Activated CD8-positive, alpha-beta memory T cell treated with anti-CD3 and anti-CD28 coated beads, Interleukin-2, amount 50 U/mL, for 24 hours (primary cell): ENCODE measurements around the gene BRF1.
"Not testable (repeated sequence)": the region's sequence is repeated elsewhere in the genome, so short reads cannot be mapped to it uniquely, and the experiment has no call there.

ENCODE experiments used
- DNase-seq: peaks from one replicate; pipeline ENCODE4 v3.0.0-alpha.2; 2020; ENCODE audit errors: extremely low read depth

BRF1 gene

DNA sequence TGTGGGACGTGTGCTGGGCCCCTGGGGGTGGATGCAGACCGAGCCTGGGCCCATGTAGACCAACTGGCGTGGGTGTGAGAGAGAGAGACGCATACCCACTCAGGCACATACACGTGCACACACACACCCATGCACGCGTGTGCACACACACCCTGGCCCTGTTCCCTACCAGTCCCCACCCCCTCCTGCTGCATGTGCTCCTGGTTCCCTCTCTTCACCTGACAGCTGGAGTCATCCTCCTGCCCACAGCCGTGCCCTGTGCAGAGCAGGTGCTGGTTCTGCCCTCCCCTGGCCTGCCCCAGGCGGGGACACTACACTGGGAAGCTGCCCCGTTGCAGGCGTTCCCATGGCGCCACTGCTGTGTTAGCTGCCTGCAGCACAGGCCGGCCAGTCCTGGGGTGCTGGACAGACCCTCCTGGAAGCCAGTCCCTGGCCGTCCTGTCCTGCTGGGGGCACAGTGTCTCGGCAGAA is 32.3 kb upstream of the BRF1 start:
- DNase-seq, result no peak

DNA sequence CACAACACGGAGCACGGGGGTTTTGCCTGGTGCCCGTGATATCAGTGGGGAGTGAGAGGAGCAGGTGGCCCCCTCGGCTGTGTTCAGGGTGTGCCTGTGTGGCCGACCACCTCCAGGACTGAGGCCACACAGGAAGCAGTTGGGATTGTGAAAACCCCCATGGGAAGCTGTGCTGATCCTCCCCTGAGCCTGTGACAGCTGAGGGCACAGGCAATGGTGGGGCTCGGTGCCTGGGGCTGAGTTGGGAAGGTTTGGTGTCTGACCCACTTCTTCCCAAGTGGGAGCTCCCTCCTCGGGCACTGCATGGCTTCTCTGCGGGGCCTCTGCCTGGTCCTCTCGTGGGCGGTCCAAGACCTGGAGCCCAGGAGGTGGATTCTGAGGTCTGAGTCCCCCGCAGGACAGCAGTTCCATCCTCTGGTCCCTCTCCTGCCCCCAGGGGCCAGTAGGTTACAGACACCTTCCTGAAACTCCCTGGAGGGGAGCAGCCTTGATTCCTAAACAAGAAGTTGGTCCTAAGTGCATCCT is 31.6 kb upstream of the BRF1 start:
- DNase-seq, result no peak

DNA sequence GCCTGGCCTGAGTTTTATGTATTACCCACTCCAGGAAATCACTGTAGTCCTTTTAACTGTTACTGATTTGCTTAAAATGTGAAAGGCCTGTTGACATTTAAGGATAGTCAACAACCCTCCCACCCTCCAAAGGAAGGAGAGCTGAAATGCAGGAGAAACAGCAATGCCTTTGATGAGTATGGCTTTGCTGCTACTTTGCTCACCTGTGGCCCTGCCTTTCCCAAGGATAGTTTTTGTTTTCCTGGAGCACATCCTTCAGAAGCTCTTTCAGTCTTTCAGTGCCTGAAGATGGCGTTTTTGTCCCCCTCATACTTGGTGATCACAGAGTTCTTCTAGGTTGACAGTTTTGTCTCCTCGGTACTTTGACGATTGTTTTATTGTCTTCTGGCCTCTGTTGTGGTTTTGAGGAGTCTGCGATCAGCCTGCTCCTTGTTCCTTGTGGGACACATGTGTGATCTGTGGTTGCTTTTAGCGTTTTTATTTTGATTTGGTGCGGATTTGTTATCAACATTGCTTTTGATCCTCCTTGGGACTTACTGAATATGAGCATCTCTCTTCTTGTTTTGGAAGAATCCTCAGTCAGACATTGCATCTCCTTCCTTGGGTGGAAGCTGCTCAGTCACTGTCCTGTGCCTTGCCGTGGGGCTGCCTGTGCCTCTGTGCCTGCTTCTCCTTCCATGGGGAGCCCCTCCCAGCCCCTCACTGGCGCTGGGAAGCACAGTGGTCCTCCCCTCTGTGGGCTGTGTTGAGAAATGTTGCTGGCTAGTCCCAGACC is 31.0 kb upstream of the BRF1 start:
- DNase-seq, result no peak

DNA sequence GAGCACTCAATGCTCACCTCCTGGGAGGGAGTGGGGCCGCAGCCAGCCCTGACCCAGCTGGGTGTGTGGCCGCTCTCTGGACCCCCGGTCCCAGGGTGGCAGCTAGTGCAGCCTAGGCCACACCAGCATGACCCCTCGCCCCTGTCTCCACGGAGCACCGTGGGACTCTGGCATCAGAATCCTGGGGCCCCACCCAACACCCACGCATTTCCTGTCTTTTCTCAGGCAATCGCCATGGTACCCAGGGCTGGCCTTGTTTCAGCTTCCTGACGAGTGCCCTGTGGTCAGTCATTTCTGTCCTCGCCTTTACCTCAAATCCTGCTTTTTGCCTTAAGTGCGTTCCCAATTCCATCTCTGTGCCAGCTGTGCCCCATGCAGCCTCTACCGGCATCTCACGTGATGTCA is 29.7 kb upstream of the BRF1 start:
- no peak for DNase-seq

DNA sequence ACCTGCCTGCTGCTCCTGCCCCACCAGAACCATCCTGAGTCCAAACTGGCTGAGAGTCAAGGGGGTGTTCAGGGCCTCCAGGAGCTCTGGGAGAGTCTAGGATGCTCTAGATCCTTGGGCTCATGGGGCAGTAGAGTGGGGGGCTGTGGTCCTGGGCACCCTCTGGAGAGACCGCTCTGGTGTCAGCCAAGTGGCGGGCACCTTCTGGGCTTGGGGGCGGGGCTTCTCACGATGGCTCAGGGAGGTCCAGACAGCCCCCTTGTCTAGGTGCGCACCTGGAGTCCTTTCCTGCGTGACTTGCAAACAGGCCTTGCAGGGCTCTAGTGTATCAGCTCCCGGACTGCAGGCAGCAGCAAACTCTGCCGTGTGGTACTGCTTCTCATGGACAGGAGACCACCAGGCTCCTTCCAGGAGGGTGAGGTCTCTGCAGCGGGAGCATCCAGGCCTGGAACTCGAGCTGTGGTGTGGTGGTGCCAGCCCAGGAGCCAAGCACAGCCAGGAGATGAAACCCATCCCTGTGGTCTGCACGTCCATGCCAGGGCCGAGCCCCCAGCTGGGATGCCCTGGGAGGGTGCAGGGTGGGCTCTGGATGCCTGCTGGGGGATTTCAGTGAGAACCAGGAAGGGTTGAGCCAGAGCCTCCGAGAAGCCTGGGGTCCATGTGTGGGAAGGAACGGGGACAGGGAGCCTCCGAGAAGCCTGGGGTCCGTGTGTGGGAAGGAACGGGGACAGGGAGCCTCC is 28.8 kb upstream of the BRF1 start:
- no peak for DNase-seq

DNA sequence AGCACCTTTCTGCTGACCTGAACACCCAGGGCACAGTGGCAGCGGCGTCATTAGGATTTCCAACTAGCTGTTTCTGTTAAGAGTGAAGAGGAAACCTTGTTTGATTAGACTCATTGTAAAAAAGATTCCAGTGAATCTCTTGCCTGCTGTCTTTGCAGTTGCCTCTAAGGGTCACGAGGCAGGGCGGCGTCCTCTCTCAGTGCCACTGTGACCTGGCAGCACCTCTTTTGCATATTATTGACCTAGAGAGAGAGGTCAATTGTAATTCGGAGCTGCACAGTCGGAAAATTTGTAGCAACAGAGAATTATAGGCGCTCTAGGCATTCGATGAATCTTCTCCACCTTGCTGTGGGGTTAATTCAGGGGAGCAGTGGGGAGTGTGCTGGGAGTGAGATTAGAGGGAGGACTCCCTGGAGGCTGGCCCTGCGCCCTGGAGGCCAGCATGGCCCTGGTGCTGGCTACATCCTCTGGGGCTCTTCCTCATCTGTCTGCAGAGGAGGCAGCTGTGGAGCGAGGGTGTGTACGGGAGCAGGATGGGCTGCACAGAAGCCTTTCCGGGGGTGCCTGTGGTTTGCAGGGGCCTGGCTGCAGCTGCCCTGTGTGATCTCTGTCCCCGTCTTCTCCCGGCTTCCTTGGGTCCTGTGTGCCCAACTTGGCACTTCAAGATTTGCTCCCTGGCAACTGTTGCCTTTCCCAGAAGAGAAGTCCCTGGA is 28.0 kb upstream of the BRF1 start:
- DNase-seq, result no peak

DNA sequence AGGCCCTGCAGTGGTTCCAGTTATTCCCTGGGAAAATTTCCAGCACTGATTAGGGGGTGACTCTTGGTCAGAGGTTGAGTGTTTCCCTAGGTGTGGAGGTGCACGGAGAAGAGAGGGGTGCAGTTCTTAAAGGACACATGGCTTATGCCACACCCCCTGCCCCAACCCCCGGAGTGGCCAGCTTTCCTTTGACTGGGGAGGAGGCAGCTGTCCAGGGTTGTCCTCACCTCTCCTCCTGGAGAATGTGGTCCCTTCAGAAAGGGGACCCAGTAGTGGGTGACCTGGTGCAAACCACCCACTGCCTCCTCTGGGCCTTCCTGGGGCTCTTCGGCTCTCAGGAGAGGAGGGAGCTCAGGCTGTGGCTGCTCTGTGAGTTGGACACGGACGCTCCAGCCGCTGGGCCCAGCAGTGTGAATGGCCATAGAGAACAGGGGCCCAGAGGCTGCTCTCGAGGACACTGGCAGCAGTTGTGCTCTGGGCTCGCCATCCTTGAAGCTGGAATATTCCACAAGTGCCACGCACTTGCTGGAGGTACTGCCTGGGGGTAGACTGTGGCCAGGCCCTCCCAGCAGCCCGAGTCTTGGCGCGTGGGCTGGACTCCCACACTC is 27.4 kb upstream of the BRF1 start:
- DNase-seq, result no peak

DNA sequence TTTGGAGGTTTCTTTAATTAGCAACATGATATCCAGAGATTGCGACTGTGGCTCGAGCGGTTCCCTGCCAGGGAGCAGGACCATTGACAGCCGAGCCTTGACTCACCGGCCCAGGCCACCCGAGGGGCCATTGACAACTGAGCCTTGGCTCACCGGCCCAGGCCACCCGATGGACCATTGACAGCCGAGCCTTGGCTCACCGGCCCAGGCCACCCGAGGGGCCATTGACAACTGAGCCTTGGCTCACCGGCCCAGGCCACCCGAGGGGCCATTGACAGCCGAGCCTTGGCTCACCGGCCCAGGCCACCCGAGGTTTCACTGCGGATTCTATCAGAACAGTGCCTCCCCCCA is 26.9 kb upstream of the BRF1 start:
- DNase-seq, result not testable (repeated sequence)

DNA sequence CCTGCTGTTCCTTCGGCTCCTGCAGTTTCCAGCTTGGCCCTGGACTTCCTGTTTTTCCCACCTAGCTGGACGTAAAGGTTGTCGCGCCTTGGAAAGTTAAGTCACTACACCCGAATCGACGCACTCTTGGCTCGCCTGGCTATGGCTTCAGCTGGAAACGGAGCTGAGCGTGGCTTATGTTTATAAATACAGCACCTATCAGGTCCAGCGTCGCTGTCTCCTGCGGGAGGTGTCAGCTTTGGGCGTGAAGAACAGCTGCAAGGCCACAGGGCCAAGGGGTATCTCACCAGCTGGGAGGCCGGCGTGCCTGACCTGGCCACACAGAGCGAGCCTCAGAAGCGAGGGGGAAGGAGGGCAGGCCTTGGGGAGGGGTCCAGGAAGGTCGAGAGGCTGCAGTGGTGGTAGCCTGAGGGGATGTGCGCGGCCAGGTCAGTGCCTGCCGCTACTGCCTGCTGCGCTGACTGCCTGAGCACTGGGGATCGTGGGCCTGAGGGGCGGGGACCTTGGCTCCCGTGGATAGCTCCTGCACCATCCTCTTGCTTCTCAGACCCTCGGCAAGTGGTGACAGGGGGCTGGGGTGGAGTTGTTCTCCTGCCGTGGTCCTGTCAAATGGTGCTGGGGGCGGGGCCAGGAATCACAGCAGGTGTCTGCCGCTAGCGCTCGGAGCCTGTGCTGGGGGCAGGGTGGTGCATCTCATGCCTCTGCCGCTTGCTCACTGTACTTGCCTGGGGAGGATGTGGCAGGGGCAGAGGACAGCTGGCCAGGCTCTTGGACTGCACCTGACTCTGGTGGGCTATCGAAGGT is 26.3 kb upstream of the BRF1 start:
- DNase-seq, result no peak

DNA sequence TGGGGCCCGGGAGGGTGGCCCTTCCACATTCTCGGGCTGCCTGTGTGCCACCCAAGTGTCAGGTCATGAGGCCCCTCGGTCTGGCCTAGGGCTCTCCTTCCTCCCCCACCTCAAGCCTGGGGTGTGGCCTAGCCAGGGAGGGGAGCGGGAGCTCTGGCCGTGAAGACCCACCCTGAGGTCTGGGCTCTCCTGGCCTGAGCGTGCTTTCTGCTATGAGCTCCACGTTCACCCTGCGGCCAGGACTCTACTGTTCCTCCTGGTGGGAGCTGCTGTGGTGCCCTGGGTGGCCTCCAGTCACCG is 25.7 kb upstream of the BRF1 start:
- DNase-seq, result no peak

DNA sequence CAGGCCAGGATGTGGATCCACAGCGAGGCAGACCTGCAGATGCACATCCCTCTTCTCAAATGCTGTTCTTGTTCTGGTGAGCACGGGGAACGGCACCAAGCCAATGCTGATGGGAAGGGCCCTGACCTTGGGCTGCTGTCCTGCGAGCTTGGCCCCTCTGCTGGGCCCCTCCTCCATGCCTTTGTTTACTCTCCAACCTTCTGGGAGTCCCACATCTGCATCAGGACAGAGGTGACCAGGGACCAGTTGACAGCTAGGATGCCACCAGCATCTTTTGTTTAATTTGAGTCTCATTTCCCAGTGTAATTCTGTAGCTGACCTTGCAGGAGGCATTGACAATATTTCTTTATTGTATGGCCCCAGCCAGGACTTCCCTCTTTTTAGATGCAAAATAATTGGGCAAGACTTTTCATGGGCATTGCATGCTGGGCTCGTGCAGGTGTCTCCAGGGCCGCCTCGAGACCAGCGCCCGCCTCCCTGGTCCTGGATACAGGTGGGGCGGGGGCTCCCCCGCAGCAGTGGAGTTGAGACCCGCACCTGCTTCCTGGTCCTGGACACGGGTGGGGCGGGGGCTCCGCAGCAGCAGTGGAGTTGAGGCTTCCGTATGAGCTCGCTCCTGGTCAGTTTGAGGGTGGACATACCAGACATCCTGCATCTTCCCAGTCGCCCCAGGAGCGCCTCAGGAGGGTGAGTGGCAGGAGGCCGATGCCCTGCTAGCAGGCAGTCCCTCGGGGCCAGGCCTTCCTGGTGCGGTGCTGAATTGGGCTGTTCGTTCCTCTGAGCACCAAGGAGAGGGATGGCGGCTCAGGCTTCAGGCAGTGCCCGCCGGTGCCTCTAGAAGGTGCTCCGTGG is 25.1 kb upstream of the BRF1 start:
- DNase-seq, result no peak

DNA sequence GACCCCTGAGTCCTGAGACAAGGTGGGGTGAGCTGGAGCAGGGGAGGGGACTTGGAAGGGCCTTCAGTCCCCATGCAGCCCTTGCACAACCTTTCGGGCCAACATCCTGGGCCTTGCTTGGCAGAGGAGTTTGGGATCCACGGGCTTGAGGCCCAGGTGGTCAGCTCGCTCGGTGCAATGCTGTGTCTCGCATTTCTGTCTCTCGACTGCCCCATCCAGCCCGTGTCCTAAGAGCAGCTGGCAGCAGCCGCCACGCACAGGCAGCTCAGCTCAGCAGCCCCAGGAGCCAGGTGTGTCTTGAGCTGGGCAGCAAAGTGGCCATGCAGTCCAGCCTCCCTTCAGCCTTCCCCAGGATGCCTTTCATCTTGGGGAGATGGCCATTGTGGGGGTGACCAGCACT is 24.5 kb upstream of the BRF1 start:
- DNase-seq, result no peak

DNA sequence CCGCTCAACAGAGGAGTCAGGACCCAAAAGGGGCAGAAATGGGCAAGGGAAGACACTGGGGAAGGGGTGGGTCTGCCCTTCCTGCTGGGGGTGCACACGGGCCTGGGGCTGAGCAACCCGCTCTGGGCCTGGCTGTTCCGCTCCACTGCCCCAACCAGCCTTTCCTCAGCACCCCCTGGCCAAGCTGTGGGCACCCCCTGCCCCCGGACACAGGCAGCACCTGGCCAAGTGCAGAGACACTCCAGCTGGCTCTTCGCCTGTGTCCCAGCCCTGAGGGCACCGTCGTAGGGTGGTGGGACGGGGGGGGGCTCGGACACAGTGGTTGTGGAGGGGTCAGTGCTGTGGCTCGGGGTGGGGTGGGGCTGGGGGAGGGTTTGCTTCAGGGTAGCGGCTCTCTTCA is 24.1 kb upstream of the BRF1 start:
- DNase-seq, result no peak

DNA sequence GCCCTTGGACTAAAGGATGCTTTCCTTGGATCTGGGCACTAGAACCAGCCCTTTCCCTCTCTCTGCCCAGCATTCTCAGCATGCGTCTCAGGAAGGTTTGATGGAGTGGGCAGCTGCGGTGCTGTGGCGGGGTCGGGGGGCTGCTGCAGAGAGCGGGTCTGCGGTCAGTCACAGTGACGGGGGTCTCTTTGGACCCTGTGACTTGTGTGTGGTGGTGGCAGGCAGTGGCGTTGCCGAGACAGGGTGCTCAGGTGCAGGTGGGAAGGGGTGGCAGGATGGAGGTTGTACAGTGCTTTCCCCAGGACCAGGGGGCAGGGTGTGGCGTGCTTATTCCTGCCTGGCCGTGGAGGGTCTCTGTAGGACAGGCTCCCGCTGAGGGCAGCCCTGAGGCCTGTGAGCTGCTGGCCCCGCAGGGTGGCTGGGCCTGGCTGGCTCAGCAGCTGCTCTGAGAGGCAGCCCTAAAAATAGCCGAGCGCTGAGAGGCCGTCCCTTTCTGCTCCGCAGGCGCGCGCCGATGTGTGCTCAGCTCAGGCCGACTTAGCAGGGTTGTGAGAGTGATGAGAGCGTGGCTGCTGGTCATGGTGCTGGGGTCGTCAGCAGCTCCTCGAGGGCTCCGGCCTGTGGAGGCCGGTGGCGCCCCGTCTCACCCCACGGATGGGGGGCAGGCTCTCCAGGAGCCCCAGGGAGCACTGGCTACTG is 23.4 kb upstream of the BRF1 start:
- no peak for DNase-seq

DNA sequence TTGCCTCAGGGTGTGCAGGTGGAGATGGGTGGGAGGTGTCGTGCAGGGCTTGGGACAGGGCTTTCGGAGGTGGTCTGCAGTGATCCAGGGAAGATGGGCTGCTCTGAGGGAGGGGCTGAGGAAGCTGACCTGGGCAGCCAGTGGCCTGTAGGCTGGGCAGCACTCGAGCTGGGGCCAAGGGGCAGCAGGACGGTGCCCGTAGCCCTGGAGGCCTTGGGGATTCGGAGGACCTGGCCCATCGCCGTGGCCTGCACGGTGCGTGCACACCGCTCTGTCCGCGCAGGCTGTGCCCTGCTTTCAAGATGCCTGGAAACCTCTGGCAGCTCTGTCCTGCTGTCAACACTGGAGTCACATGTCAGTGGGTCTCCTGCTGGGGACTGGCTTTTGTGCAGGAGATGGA is 22.9 kb upstream of the BRF1 start:
- no peak for DNase-seq

DNA sequence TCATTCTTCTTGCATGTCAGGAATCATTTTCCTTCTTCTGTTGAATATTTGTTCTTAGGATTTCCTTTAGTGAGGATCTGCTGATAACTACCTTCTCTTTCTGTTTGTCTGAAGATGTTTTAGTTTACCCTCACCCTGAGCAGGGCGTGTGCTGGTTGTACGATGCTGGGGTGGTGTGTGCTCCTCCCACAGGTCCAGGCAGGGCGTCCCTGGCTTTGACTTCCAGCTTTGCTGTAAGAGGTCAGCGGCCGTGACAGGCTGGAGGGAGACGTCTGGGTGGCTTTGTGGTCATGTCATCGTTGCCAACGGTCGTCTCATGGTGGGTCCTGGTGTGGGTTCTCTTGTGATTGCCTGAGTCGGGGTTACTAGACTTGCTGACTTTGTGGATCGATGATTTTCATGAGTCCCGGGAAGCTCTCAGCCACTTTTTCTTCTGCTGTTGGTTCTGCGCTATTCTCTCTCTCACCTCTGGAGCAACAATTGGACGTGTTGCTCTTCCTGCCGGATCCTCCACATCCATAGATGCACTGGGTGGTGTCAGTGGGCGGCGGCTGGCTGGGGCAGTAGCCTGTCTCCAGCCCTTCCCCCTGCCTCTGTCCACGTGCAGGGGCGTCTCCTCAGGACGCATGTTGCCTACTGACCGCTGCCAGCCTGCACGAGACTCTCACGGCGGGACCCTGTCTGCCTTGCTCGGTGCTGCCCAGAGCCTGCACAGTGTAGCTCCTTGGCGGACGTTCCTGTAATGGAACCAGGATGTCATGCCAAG is 22.2 kb upstream of the BRF1 start:
- DNase-seq, result no peak

DNA sequence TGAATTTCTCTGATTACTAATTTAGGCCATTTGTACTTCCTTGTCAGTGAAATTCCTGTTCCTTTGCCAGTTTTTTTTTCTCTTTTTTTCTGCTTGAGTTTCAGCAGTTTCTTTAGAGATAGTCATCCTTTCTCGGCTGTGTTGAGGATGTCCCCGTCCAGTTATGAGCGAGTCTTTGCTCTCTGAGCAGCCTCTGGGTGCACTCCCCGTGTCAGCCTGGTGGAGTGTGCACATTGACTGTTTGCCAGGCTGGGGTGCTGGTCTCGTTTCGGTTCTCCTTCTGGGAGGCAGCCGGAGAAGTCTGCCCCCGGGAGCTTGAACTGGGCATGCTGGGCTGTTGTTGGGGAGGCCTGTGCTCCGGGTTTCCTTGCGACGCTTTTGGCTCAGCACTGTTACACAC is 16.7 kb upstream of the BRF1 start:
- DNase-seq, result no peak

DNA sequence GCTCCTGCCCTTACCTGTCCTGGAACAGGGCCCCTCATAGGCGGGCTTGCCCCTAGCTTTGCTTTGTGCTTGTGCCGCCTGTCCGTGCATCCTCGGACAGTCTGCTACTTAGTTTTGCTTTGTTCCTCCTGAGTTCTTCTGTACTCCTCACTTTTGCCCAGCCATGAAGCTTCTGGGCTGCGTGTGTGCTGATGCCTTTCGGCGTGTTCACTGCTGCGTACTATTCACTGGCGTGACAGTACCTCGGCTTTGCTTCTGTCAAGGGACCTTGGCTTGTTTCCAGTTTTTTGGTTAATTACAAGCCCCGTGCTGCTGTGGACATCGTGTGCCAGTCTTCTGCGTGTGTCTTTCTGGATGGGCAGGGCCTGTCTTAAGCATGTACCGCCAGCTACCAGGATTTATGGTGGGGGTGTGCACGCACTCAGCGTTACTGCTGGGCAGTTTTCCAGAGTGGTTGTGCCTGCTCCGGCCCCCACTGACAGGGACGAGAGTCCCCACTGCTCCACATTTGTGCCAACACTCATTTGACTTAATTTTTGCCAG is 16.2 kb upstream of the BRF1 start:
- no peak for DNase-seq

DNA sequence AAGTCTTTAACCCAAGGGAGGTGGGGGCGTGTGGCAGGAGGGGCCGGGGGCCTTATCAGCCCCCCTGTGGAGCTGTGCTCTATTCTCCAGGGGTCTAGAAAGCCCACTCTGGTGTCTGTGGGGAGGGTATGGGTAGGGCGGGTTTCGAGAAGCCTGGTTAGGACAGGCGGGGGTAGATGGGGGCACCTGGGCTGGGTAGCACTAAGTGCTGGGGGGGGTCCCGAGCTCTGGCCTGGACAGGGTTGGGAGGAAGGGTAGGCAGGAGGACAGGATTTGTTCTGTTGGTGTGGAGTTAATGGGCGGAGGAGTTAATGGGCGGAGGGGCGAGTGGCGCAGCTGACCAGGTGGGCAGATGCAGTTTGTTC is 15.8 kb upstream of the BRF1 start:
- no peak for DNase-seq
